HG02798 (cell line): ENCODE measurements around the gene MINDY1.

Source experiments
- ATAC-seq: cut with Tn5 transposase; IDR thresholded peaks from one replicate; pipeline ENCODE4 v1.9.1; 2021; ENCODE audit warnings: mild to moderate bottlenecking; ENCODE audit not compliant: unreplicated experiment, poor library complexity

MINDY1 gene

GRCh38 chr1:151006327-151007052 lies at the start of gene MINDY1:
Gene MINDY1, minus strand, starts transcription at chr1:151006902. Its CDS starts 4,285 bp downstream, at chr1:151002617.
- no peak for ATAC-seq

- no peak for ATAC-seq
These were observed 49.4 kb upstream of the MINDY1 start for GRCh38 chr1:151056149-151056548.

GRCh38 chr1:151055581-151055980 lies 48.9 kb upstream of the MINDY1 start:
- no peak for ATAC-seq

GRCh38 chr1:151054971-151055547 lies 48.4 kb upstream of the MINDY1 start:
- ATAC-seq: no peak

GRCh38 chr1:151051356-151052009 lies 44.8 kb upstream of the MINDY1 start:
- ATAC-seq: no peak

GRCh38 chr1:151050051-151050688 lies 43.5 kb upstream of the MINDY1 start:
- no peak for ATAC-seq

- no peak for ATAC-seq
These were observed 42.8 kb upstream of the MINDY1 start for GRCh38 chr1:151049458-151049857.

GRCh38 chr1:151048645-151049032 lies 41.9 kb upstream of the MINDY1 start:
- ATAC-seq: no peak

- peak; percentile 54 for ATAC-seq
These were observed 41.4 kb upstream of the MINDY1 start for GRCh38 chr1:151047925-151048644.

- peak; percentile 62 for ATAC-seq
These were observed 40.9 kb upstream of the MINDY1 start, which contains the start of gene C1orf56 for GRCh38 chr1:151047591-151047924. Gene C1orf56, plus strand, starts transcription at chr1:151047751. Its CDS starts 97 bp downstream, at chr1:151047848.

- no peak for ATAC-seq
These were observed 36.5 kb upstream of the MINDY1 start for GRCh38 chr1:151043163-151043562.

- ATAC-seq: no peak
These were observed 32.8 kb upstream of the MINDY1 start for GRCh38 chr1:151039521-151039920.

GRCh38 chr1:151037032-151037431 lies 30.3 kb upstream of the MINDY1 start:
- no peak for ATAC-seq

GRCh38 chr1:151036356-151036755 lies 29.7 kb upstream of the MINDY1 start, which contains the start of gene BNIPL:
Gene BNIPL, plus strand, starts transcription at chr1:151036586. Its CDS starts 140 bp downstream, at chr1:151036726.
- ATAC-seq: no peak

GRCh38 chr1:151035167-151035566 lies 28.5 kb upstream of the MINDY1 start:
- no peak for ATAC-seq

- no peak for ATAC-seq
These were observed 25.5 kb upstream of the MINDY1 start for GRCh38 chr1:151032164-151032563.

GRCh38 chr1:151026460-151026859 lies 19.8 kb upstream of the MINDY1 start:
- no peak for ATAC-seq

- peak; percentile 57 for ATAC-seq
These were observed 17.9 kb upstream of the MINDY1 start for GRCh38 chr1:151024540-151025146.

GRCh38 chr1:151013518-151013917 lies 6.8 kb upstream of the MINDY1 start:
- no peak for ATAC-seq
